ENCODE results near the gene APOA1.
"Not testable (repeated sequence)": the region's sequence is repeated elsewhere in the genome, so short reads cannot be mapped to it uniquely, and the experiment has no call there.

APOA1 gene

GRCh38 chr11:116857316-116857715 lies 19.9 kb upstream of the APOA1 start:
- no peak for DNase-seq

GRCh38 chr11:116856423-116856822 lies 19.0 kb upstream of the APOA1 start:
- no peak for DNase-seq

GRCh38 chr11:116855413-116855812 lies 18.0 kb upstream of the APOA1 start:
- no peak for DNase-seq

- DNase-seq, result no peak
These were observed 16.1 kb upstream of the APOA1 start for GRCh38 chr11:116853461-116854073.

GRCh38 chr11:116852261-116853031 lies 15.0 kb upstream of the APOA1 start:
- no peak for DNase-seq

- no peak for DNase-seq
These were observed 14.2 kb upstream of the APOA1 start for GRCh38 chr11:116851626-116852025.

GRCh38 chr11:116849486-116849885 lies 12.1 kb upstream of the APOA1 start:
- DNase-seq, result no peak

GRCh38 chr11:116849060-116849459 lies 11.6 kb upstream of the APOA1 start:
- no peak for DNase-seq

- DNase-seq, result no peak
These were observed 10.2 kb upstream of the APOA1 start for GRCh38 chr11:116847612-116848011.

GRCh38 chr11:116844722-116845121 lies 7.3 kb upstream of the APOA1 start:
- DNase-seq, result no peak

GRCh38 chr11:116843661-116844060 lies 6.2 kb upstream of the APOA1 start:
- no peak for DNase-seq

- no peak for DNase-seq
These were observed 5.5 kb upstream of the APOA1 start for GRCh38 chr11:116842909-116843308.

GRCh38 chr11:116842117-116842516 lies 4.7 kb upstream of the APOA1 start:
- no peak for DNase-seq

GRCh38 chr11:116840746-116841296 lies 3.4 kb upstream of the APOA1 start:
- no peak for DNase-seq

GRCh38 chr11:116840224-116840745 lies 2.9 kb upstream of the APOA1 start:
- no peak for DNase-seq

- no peak for DNase-seq
These were observed 1.1 kb upstream of the APOA1 start for GRCh38 chr11:116838321-116839084.

GRCh38 chr11:116836632-116836991 lies 810 bp downstream of the APOA1 start:
- no peak for DNase-seq

- peak; percentile 87 for DNase-seq
These were observed 1.4 kb downstream of the APOA1 start for GRCh38 chr11:116835791-116836631.

- DNase-seq, result no peak
These were observed 2.2 kb downstream of the APOA1 start for GRCh38 chr11:116835042-116835772.

- DNase-seq, result not testable (repeated sequence)
These were observed 2.8 kb downstream of the APOA1 start for GRCh38 chr11:116834535-116835041.

- no peak for DNase-seq
These were observed 3.4 kb downstream of the APOA1 start for GRCh38 chr11:116833816-116834534.
